Measurements from ENCODE around the gene IL4R. TPM values are rescaled to one million over a fixed set of nuclear protein-coding genes. Genes with fewer than 3 reads are reported as not detected.

IL4R gene
- total RNA-seq, 1 experiment from 2014 or later = 12.0 TPM

GRCh38 chr16:27402569-27402963, 88.8 kb downstream of the IL4R start:
- H3K79me2 ChIP-seq (ENCODE audit: low read length) = no peaks in the 10 kb centered on the region
- H2AFZ ChIP-seq (ENCODE audit: low read length) = no peak overlapping the region
- peaks cover 46% of the 10 kb centered on the region for H3K4me1 ChIP-seq (ENCODE audit: low read length)
- no peaks in the 10 kb centered on the region for H3K9me3 ChIP-seq (ENCODE audit: low read length)
- no peaks in the 10 kb centered on the region for H3K27me3 ChIP-seq (ENCODE audit: low read length)
- peaks cover 2% of the 10 kb centered on the region; the same call in 1 of the 2 replicates for H4K20me1 ChIP-seq (ENCODE audit: insufficient read depth, low read depth, low read length)
- peak overlapping the region; percentile 70 for H3K4me2 ChIP-seq (ENCODE audit: low read depth, low read length, poor library complexity, severe bottlenecking)
- peak overlapping the region; percentile 37 for H3K9ac ChIP-seq (ENCODE audit: low read length)
- peak overlapping the region; percentile 38; the same call in 1 of the 2 replicates for H3K4me3 ChIP-seq (ENCODE audit: low read length)
- no peak overlapping the region for H3K27ac ChIP-seq (ENCODE audit: low read length)
- no peaks in the 10 kb centered on the region for H3K36me3 ChIP-seq (ENCODE audit: insufficient read depth, low read length)
- H3K9me2 ChIP-seq (replicated peaks; ENCODE audit: insufficient read depth, low read length) = no peaks in the 10 kb centered on the region
- DNase-seq = no peak

GRCh38 chr16:27402964-27403600, 89.3 kb downstream of the IL4R start:
- Histone ChIP-seq H3K4me3 (ENCODE audit: low read length) (no peak overlapping the region; the same call in 1 of the 2 replicates), H2AFZ (ENCODE audit: low read length) (no peak overlapping the region), H3K9ac (ENCODE audit: low read length) (no peak overlapping the region)

GRCh38 chr16:27403601-27403992, 89.8 kb downstream of the IL4R start:
- no peaks in the 10 kb centered on the region for H3K9me3 ChIP-seq (ENCODE audit: low read length)
- no peaks in the 10 kb centered on the region for H3K36me3 ChIP-seq (ENCODE audit: insufficient read depth, low read length)
- DNase-seq = no peak
- H3K4me2 ChIP-seq (ENCODE audit: low read depth, low read length, poor library complexity, severe bottlenecking) = no peak overlapping the region
- H3K9ac ChIP-seq (ENCODE audit: low read length) = no peak overlapping the region
- no peak overlapping the region for H2AFZ ChIP-seq (ENCODE audit: low read length)
- H3K4me3 ChIP-seq (ENCODE audit: low read length) = no peak overlapping the region
- no peak overlapping the region for H3K27ac ChIP-seq (ENCODE audit: low read length)
- no peaks in the 10 kb centered on the region for H3K27me3 ChIP-seq (ENCODE audit: low read length)
- H4K20me1 ChIP-seq (ENCODE audit: insufficient read depth, low read depth, low read length) = peaks cover 2% of the 10 kb centered on the region; the same call in 1 of the 2 replicates
- H3K79me2 ChIP-seq (ENCODE audit: low read length) = no peaks in the 10 kb centered on the region
- peaks cover 36% of the 10 kb centered on the region for H3K4me1 ChIP-seq (ENCODE audit: low read length)
- no peaks in the 10 kb centered on the region for H3K9me2 ChIP-seq (replicated peaks; ENCODE audit: insufficient read depth, low read length)

More at GRCh38 chr16:27402964-27403600, 89.3 kb downstream of the IL4R start:
- Histone ChIP-seq H3K27ac (ENCODE audit: low read length) (no peak overlapping the region), H4K20me1 (ENCODE audit: insufficient read depth, low read depth, low read length) (peaks cover 2% of the 10 kb centered on the region; the same call in 1 of the 2 replicates), H3K27me3 (ENCODE audit: low read length) (no peaks in the 10 kb centered on the region), H3K79me2 (ENCODE audit: low read length) (no peaks in the 10 kb centered on the region), H3K4me1 (ENCODE audit: low read length) (peaks cover 41% of the 10 kb centered on the region), H3K4me2 (ENCODE audit: low read depth, low read length, poor library complexity, severe bottlenecking) (no peak overlapping the region), H3K36me3 (ENCODE audit: insufficient read depth, low read length) (no peaks in the 10 kb centered on the region), H3K9me3 (ENCODE audit: low read length) (no peaks in the 10 kb centered on the region), H3K9me2 (replicated peaks; ENCODE audit: insufficient read depth, low read length) (no peaks in the 10 kb centered on the region)
- no peak for DNase-seq

DNA sequence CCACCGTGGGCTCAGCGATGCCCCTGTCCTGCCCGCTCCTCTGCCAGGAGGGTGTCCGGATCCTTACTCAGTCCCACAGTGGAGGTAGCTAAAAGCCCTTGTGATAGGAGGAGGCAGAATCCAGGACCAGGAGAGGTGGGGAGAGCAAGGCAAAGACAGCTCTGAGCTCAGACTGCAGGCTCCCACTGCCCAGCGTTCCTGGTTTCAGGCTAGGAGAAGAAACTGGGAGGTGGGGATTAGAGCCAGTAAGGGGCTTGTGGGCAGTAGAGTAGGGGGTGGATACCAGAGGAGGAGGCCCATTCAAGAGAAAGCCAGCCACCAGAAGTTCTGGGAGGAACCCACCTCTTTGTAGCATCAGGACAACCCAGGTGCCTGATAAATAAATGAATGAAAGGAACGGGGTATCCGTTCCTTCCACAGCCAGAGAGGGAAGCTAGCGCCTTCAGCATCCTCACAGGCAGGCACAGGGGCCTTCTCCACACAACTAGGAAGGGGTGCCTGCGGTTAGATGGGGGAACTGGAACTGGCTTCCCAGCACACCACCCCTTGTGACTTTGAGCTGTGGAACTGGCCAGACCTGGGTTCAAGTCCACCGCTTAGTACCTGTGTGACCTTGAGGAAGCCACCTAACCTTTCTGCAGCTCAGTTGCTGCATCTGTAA, 90.5 kb downstream of the IL4R start:
- Histone ChIP-seq H3K27ac (ENCODE audit: low read length) (no peak overlapping the region), H4K20me1 (ENCODE audit: insufficient read depth, low read depth, low read length) (peaks cover 2% of the 10 kb centered on the region; the same call in 1 of the 2 replicates), H3K4me3 (ENCODE audit: low read length) (no peak overlapping the region), H3K4me1 (ENCODE audit: low read length) (peaks cover 29% of the 10 kb centered on the region), H3K79me2 (ENCODE audit: low read length) (no peaks in the 10 kb centered on the region), H3K36me3 (ENCODE audit: insufficient read depth, low read length) (no peaks in the 10 kb centered on the region), H2AFZ (ENCODE audit: low read length) (no peak overlapping the region), H3K27me3 (ENCODE audit: low read length) (no peaks in the 10 kb centered on the region), H3K9me3 (ENCODE audit: low read length) (no peaks in the 10 kb centered on the region), H3K4me2 (ENCODE audit: low read depth, low read length, poor library complexity, severe bottlenecking) (no peak overlapping the region), H3K9ac (ENCODE audit: low read length) (no peak overlapping the region), H3K9me2 (replicated peaks; ENCODE audit: insufficient read depth, low read length) (no peaks in the 10 kb centered on the region)
- no peak for DNase-seq

GRCh38 chr16:27405546-27406451, 92.0 kb downstream of the IL4R start:
- H3K9me3 ChIP-seq (ENCODE audit: low read length) = no peaks in the 10 kb centered on the region
- H4K20me1 ChIP-seq (ENCODE audit: insufficient read depth, low read depth, low read length) = peaks cover 2% of the 10 kb centered on the region; the same call in 1 of the 2 replicates
- no peak overlapping the region for H2AFZ ChIP-seq (ENCODE audit: low read length)
- no peak overlapping the region for H3K4me2 ChIP-seq (ENCODE audit: low read depth, low read length, poor library complexity, severe bottlenecking)
- no peak overlapping the region for H3K4me3 ChIP-seq (ENCODE audit: low read length)
- no peak for DNase-seq
- H3K79me2 ChIP-seq (ENCODE audit: low read length) = no peaks in the 10 kb centered on the region
- H3K36me3 ChIP-seq (ENCODE audit: insufficient read depth, low read length) = no peaks in the 10 kb centered on the region
- H3K9me2 ChIP-seq (replicated peaks; ENCODE audit: insufficient read depth, low read length) = no peaks in the 10 kb centered on the region
- H3K27ac ChIP-seq (ENCODE audit: low read length) = no peak overlapping the region
- no peaks in the 10 kb centered on the region for H3K27me3 ChIP-seq (ENCODE audit: low read length)
- peaks cover 23% of the 10 kb centered on the region for H3K4me1 ChIP-seq (ENCODE audit: low read length)
- no peak overlapping the region for H3K9ac ChIP-seq (ENCODE audit: low read length)

DNA sequence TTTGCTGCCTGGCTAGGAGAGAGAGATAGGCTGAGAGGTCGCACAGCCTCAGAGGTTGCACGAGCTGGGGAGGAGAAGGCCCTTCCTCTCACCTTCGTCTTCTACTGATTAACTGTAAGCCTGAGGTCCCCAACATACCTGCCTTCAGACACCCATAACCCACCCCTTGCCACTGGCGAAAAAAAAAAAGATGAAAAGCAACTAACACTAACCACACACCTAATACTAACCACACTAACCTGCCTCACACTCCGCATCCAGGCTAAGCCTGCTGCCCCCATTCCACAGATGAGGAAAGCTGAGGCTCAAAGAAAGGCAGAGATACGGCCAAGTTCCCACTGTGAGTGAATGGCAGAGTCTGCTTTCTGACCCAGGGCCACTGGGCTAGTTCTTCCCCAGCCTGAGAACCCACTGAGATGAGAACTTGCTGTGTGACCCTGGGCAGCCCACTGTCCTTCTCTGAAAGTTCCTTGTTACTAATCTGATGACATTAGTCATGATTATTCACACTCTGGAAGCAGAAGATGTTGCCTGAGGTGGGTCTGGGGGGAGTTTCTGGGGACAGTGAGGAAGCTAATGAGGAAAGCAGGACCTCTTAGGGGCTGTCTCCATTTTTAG, 92.8 kb downstream of the IL4R start:
- Histone ChIP-seq H3K79me2 (ENCODE audit: low read length) (no peaks in the 10 kb centered on the region), H3K4me2 (ENCODE audit: low read depth, low read length, poor library complexity, severe bottlenecking) (no peak overlapping the region)

GRCh38 chr16:27407133-27407532, 93.4 kb downstream of the IL4R start:
- no peaks in the 10 kb centered on the region for H3K27me3 ChIP-seq (ENCODE audit: low read length)
- H3K79me2 ChIP-seq (ENCODE audit: low read length) = no peaks in the 10 kb centered on the region
- H3K9ac ChIP-seq (ENCODE audit: low read length) = no peak overlapping the region
- H2AFZ ChIP-seq (ENCODE audit: low read length) = no peak overlapping the region
- no peaks in the 10 kb centered on the region for H3K9me3 ChIP-seq (ENCODE audit: low read length)
- H4K20me1 ChIP-seq (ENCODE audit: insufficient read depth, low read depth, low read length) = peaks cover 2% of the 10 kb centered on the region; the same call in 1 of the 2 replicates
- no peaks in the 10 kb centered on the region for H3K9me2 ChIP-seq (replicated peaks; ENCODE audit: insufficient read depth, low read length)
- peaks cover 14% of the 10 kb centered on the region for H3K4me1 ChIP-seq (ENCODE audit: low read length)
- no peaks in the 10 kb centered on the region for H3K36me3 ChIP-seq (ENCODE audit: insufficient read depth, low read length)
- no peak overlapping the region for H3K4me3 ChIP-seq (ENCODE audit: low read length)
- no peak overlapping the region for H3K4me2 ChIP-seq (ENCODE audit: low read depth, low read length, poor library complexity, severe bottlenecking)
- no peak for DNase-seq
- no peak overlapping the region for H3K27ac ChIP-seq (ENCODE audit: low read length)

More for the DNA sequence above, 92.8 kb downstream of the IL4R start:
- Histone ChIP-seq H3K9me2 (replicated peaks; ENCODE audit: insufficient read depth, low read length) (no peaks in the 10 kb centered on the region), H3K9me3 (ENCODE audit: low read length) (no peaks in the 10 kb centered on the region), H4K20me1 (ENCODE audit: insufficient read depth, low read depth, low read length) (peaks cover 2% of the 10 kb centered on the region; the same call in 1 of the 2 replicates), H3K4me1 (ENCODE audit: low read length) (peaks cover 19% of the 10 kb centered on the region), H3K27ac (ENCODE audit: low read length) (no peak overlapping the region), H3K27me3 (ENCODE audit: low read length) (no peaks in the 10 kb centered on the region), H2AFZ (ENCODE audit: low read length) (no peak overlapping the region), H3K4me3 (ENCODE audit: low read length) (no peak overlapping the region), H3K36me3 (ENCODE audit: insufficient read depth, low read length) (no peaks in the 10 kb centered on the region), H3K9ac (ENCODE audit: low read length) (no peak overlapping the region)
- DNase-seq = no peak
